BJ (cell line): Measurements from ENCODE around the gene MFSD12. TPM values are rescaled to one million over a fixed set of nuclear protein-coding genes. Genes with fewer than 3 reads are reported as not detected.

Source experiments
- CTCF ChIA-PET: fragments of 350-600 bp; formaldehyde crosslinking; extraction: SDS; loops from one replicate; lab custom pipeline; 2021; ENCODE audit warnings: antibody characterized with exemption, inconsistent platforms; lab: Yijun Ruan, JAX
- POLR2A ChIA-PET: fragments of 300-600 bp; sonication (Branson Sonifier 250); formaldehyde crosslinking; extraction: SDS; loops from one replicate; lab custom pipeline; 2021; ENCODE audit warnings: antibody characterized with exemption; lab: Charles Lee
- DNase-seq: peaks from one replicate; pipeline ENCODE4 v3.0.0-alpha.2; 2011; ENCODE audit warnings: low read depth
- H3K27me3 ChIP-seq: 2 replicates; pipeline ENCODE4 v1.6.0; 2011; ENCODE audit warnings: low read length; ENCODE audit not compliant: control insufficient read depth, insufficient read depth
- H3K36me3 ChIP-seq: 2 replicates; pipeline ENCODE4 v1.5.1; 2011; ENCODE audit warnings: low read length; ENCODE audit not compliant: control insufficient read depth, insufficient read depth
- H3K4me3 ChIP-seq: 2 replicates; pipeline ENCODE4 v1.5.1; 2011; ENCODE audit warnings: low read depth, mild to moderate bottlenecking, control low read depth, low read length
- CTCF ChIP-seq: IDR thresholded peaks from 2 replicates; pipeline ENCODE4 v1.5.1; 2011; ENCODE audit warnings: low read depth, mild to moderate bottlenecking, control low read depth, inconsistent platforms, low read length, moderate library complexity; ENCODE audit not compliant: insufficient read depth
- polyA plus RNA-seq: library from polyadenylated mRNA; depleted of rRNA; stranded (reverse); fragments of >200 nt; gene quantifications from 2 replicates; pipeline ENCODE4 v1.2.3, GENCODE V29; 2011

MFSD12 gene
- polyA plus RNA-seq, 1 experiment = 54.7 TPM

DNA sequence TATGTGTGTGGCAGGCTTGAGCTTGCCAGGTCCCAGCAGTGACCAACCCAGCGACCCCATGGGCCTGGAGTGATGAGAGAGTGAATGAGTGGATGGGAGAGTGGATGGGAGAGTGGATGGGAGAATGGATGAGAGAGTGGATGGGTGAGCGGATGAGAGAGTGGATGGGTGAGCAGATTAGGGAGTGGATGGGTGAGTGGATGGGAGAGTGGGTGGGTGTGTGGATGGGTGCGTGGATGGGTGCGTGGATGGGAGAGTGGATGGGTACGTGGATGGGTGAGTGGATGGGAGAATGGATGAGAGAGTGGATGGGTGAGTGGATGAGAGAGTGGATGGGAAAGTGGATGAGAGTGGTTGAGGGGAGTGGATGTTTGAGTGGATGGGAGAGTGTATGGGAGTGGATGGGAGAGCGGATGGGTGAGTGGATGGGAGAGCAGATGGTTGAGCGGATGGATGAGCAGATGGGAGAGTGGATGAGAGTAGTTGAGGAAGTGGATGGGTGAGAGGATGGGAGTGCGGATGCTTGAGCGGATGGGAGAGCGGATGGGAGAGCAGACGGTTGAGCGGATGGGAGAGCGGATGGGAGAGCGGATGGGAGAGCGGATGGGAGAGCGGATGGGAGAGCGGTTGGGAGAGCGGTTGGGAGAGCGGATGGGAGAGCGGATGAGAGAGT, 28.7 kb downstream of the MFSD12 start:
- POLR2A ChIA-PET = no interaction called here
- H3K4me3 ChIP-seq = no peak overlapping the region
- no peak for TF ChIP-seq CTCF
- no peak for DNase-seq
- CTCF ChIA-PET = no interaction called here
- H3K27me3 ChIP-seq = no peaks in the 10 kb centered on the region
- H3K36me3 ChIP-seq = peaks cover 51% of the 10 kb centered on the region

- no peak for TF ChIP-seq CTCF
- DNase-seq = no peak
- no peaks in the 10 kb centered on the region for H3K27me3 ChIP-seq
- ChIA-PET POLR2A (no interaction called here), CTCF (interaction anchor here (1.2 kb wide), 1 partner anchor 17 kb away, joined by 5 read pairs; no protein-coding TSS in a partner anchor)
- no peak overlapping the region for H3K4me3 ChIP-seq
- H3K36me3 ChIP-seq = peaks cover 48% of the 10 kb centered on the region
These were observed 29.3 kb downstream of the MFSD12 start for GRCh38 chr19:3528080-3528479.

DNA sequence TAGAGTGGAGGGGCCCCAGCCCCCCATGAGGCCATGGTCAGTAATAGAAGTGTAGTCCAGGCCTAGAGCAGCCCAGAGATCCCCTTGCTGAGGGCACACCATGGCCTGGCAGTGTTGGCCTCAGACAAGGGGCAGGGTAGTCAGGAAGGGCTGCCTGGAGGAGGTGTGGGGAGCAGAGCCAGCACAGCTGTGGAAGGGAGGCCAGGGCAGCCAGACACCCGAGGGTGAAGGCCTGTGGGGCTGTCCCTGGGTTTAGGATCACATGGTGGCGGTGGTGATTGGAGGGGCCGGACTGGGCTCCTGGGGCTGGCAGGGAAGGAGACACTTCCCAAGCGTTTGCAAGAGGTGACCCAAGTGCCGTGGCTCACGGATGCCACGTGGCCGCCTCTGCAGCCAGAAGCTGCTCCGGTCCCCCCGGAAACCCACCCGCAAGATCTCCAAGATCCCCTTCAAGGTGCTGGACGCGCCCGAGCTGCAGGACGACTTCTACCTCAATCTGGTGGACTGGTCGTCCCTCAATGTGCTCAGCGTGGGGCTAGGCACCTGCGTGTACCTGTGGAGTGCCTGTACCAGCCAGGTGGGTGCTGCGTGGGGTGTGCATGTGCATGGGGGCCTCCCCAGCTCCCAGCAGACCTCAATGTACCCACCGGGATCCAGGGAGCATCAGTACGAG, 30.0 kb downstream of the MFSD12 start:
- no peak overlapping the region for H3K4me3 ChIP-seq
- H3K36me3 ChIP-seq = peaks cover 43% of the 10 kb centered on the region
- no peak for DNase-seq
- POLR2A ChIA-PET = no interaction called here
- no peak for TF ChIP-seq CTCF
- no peaks in the 10 kb centered on the region for H3K27me3 ChIP-seq
- CTCF ChIA-PET = interaction anchor here (0.8 to 1.2 kb wide), 2 partner anchors 18 to 155 kb away, joined by 3 to 5 read pairs; no protein-coding TSS in a partner anchor

DNA sequence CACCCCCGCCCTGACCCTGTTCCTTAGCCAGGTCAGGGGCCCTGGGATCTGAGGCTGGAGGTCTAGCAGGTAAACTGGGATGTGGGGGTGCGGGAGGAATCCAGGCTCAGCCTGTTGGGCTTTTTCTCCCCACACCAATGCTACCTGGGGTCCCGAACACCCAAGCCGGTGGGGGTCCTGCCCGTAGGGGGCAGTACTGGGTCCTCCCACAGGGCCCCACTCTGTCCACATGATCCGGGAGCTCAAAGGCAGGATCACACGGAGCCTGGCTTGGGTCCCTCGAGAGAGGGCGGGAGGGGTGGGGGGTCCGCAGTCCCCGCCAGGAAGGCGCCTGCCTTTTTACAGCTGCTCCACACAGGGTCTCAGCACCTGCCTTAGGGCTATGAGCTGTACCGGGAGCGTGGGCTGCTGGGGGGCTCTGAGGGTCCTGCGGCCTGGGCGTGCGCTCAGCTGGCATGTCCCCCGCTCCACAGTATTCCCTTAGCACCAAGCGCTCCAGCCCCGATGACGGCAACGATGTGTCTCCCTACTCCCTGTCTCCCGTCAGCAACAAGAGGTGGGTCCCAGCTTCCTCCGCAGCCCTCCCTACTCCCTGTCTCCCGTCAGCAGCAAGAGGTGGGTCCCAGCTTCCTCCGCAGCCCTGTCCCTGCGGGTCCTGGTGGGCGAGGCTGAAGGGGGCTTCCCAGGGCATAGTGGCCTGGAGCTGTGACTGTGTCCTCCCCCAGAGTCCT, 30.7 kb downstream of the MFSD12 start:
- no peak for TF ChIP-seq CTCF
- DNase-seq = no peak
- H3K27me3 ChIP-seq = no peaks in the 10 kb centered on the region
- CTCF ChIA-PET = interaction anchor here (0.6 to 0.8 kb wide), 2 partner anchors 14 to 154 kb away, joined by 3 to 4 read pairs; no protein-coding TSS in a partner anchor
- H3K36me3 ChIP-seq = peaks cover 40% of the 10 kb centered on the region
- POLR2A ChIA-PET = no interaction called here
- no peak overlapping the region for H3K4me3 ChIP-seq

- ChIA-PET POLR2A (no interaction called here), CTCF (no interaction called here)
- Histone ChIP-seq H3K4me3 (no peak overlapping the region), H3K36me3 (peaks cover 40% of the 10 kb centered on the region), H3K27me3 (no peaks in the 10 kb centered on the region)
- no peak for TF ChIP-seq CTCF
- DNase-seq = no peak
These were observed 32.4 kb downstream of the MFSD12 start for GRCh38 chr19:3524904-3525451.
